Fibroblast of skin of abdomen (primary cell): Measurements from ENCODE around the gene PALD1.
"Not testable (repeated sequence)": the region's sequence is repeated elsewhere in the genome, so short reads cannot be mapped to it uniquely, and the experiment has no call there.

Source experiments
- DNase-seq: peaks from one replicate; pipeline ENCODE4 v3.0.0-alpha.2; 2013

Gene PALD1

DNA sequence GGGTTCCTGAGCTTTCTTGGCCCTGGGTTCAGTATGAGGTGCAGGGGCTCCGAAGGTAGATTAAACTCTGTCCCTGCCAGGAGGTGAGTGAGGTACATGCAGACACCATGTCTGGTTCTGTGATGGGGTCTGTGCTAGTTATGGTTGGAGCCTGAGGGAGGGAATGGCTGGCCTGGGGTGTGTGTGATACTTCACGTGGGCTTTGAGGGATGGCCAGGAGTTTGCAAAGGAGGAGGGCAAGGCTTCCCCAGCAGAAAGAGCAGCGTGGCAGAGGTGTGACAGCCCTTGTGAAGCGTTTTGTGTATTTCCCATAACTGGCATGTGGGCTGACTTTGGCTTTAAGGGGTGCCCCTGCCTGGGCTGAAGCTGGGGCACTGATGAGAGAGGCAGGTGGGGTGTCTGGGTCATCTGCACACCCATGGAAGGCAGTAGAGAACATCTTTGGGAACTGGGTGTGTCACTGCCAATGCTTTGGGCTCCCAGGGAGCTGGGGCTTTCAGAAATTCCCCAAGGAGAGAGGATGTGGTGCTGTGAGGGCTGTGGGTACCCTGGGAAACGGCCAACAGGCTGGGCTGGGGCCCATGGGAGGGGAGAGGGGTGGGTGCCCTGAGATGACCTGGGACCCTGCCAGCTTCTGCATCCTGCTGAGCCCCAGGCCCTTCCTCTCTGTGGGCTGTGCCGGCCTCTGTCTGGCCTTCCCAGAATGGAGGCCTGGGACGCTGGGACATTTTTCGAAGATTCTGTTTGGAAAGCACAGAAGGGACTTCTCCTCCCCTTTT lies 4.6 kb downstream of the PALD1 start:
- DNase-seq: no peak

DNA sequence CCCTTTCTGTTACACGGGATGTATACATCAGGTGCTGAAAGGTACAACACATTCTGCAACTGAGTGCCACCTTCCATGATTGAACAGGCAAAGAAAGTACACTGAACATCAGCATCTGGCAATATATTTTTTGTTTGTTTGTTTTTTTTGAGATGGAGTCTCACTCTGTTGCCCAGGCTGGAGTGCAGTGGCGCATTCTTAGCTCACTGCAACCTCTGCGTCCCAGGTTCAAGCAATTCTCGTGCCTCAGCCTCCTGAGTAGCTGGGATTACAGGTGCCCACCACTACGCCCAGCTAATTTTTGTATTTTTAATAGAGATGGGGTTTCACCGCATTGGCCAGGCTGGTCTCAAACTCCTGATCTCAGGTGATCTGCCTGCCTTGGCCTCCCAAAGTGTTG lies 5.3 kb downstream of the PALD1 start:
- not testable (repeated sequence) for DNase-seq

DNA sequence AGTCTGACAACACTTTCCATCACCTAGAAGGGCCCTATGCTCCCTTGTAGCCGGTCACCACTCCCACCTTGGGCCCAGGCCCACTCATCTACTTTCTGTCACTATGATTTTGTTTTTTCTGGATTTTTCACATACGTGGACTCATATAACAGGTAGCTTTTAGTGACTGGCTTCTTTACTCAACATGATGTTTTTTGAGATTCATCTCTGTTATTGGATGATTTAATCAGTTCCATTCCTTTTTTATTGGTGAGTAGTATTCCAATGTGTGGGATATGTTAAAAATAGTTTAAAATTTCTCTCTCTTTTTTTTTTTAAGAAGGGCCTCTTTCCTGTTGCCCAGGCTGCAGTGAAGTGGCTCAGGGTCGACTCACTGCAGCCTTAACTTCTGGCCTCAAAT lies 9.3 kb downstream of the PALD1 start:
- DNase-seq: no peak

DNA sequence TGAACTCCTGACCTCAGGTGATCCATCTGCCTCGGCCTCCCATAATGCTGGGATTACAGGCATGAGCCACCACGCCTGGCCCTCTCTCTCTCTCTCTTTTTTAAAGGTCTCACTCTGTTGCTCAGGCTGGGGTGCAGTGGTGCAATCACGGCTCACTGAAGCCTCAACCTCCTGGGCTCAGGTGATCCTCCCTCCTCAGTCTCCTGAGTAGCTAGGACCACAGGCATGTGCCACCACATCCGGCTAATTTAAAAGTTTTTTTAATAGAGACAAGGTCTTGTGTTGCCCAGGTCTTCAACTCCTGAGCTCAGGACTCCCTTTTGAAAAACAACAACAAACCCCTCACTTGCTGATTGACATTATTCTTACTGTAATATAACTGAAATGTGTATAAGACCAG lies 11.6 kb downstream of the PALD1 start:
- no peak for DNase-seq

DNA sequence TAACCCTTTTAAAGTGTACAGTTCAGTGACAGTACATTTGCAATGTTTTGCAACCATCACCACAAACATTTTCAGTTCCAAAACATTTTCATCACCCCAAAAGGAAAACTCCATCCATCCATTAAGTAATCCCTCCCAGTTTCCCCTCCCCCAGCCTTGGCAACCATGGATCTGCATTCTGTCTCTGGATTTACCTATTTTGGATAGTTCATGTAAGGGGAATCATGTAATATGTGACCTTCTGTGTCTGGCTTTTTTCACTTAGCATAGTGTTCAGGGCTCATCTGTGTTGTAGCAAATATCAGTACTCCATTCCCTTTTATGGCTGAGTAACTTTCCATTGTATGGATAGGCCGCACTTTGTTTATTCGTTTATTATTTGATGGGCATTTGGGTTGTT lies 13.0 kb downstream of the PALD1 start:
- no peak for DNase-seq

DNA sequence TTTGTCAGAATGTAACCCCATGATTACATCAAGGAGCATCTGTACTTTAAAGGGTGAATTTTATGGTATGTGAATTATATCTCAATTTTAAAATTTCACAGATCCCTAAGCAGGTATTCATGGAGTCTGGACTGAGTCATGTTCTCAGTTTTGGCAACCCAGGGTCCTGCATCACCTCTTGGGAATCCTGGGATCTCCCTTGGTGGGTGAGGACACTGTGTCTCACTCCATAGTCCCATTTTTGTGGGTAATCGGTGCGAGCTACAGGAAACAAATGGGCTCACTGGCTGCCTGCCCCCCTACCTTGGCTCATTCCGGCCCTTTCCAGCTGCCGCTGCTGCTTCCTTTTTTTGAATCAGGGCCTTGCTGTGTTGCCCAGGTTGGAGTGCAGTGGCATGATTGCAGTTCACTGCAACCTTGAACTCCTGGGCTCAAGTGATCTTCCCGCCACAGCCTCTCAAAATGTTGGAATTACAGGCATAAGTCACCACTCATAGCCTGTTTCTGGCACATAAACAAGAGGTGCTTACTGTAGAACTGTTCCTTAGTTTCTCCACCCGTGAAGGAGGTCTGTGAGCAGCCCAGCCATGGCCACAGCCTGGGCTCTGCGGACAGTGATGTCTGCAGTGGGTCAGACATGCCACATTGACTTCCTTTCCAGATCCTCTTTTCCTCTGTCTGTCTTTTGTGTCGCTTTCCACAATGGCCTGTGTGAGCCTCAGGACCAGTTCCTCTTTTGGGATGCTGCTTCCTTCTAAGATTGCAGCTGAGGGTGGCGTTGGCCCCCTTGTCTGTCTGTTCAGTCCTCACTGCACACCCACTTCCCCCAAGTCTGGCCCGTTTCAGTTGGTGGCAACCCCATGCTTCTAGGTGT lies 14.5 kb downstream of the PALD1 start:
- peak; percentile 38 for DNase-seq

DNA sequence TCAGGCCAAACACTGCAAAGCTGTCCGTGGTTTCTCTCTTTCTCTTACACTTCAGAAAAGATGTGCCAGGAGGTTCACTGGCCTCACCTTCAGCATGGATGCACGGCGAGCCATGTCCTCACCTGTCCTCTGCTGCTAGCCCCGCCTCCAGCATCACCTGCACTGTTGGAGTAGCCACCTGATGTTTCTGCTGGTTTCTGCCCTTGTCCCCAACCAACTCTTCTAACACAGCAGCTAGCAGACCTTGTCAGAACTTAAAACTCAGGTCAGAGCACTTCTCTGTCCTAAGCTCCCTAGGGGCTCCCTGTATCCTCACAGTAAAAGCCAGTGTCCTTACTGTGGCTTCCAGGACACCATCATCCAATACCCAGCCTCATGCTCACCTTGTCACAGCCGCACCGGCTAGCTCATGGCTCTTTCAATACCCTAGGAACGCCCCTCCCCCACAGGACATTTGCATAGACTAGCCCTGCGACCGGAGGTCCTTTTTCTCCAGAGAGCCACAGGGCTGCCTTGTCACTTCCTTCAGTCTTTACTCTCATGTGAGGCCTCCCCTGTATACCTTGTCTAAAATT lies 15.2 kb downstream of the PALD1 start:
- DNase-seq: no peak

DNA sequence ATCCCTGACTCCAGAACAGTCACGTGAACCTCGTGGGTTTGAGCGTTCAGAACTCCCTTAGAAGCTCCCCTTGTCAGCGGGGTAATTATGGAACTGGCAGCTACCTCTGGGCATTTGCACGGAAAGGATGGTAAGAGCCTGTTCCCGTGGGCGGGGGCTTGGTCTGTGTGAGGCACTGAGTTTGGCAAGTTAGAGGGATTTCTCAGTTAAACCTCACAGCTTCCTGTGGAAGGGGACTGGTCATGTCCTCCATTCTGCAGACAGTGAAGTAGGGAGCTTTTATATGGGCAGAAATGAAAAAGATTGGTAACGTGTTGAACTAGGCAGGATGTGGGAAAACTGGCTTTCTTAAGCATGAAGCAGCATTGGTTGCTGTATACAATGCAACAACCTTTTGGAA lies 16.0 kb downstream of the PALD1 start:
- no peak for DNase-seq

DNA sequence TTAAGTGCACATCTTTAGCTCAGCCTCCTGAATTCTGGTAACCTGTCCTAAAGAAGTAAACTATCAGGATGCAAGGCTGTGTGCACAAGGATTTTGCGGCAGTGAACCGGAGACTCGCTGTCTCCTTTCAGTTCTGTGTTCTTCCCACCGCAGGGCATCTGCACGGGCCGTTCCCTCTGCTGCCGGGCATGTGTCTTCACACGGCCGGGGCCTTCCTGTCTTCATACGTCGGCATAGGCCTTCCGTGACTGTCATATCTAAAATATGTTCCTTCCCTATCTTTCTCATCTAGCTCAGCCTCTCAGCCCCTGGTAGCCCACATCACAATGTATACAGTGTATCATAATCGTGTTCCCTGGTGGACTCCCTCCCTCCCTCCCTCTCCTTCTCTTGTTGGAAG lies 16.4 kb downstream of the PALD1 start:
- no peak for DNase-seq

DNA sequence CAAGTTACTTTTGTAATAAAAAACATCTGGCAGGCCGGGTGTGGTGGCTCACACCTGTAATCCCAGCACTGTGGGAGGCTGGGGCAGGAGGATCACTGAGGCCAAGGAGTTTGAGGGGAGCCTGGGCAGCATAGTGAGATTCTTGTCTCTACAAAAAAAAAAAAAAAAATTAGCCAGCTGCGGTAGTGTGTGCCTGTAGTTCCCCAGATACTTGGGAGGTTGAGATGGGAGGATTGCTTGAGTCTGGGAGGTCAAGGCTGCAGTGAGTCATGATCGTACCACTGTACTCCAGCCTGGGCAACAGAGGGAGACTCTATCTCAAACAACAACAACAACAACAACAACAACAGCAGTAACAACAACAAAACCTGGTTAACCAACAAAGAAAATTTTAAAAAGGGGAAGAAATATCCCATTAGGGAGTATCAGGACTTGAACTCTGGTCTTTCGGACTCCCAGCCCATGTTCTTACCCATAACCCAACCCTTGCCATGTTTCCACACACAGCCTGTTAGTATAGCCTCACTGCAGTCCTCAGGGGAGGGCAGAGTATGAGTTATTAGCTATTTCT lies 17.2 kb downstream of the PALD1 start:
- DNase-seq: no peak

DNA sequence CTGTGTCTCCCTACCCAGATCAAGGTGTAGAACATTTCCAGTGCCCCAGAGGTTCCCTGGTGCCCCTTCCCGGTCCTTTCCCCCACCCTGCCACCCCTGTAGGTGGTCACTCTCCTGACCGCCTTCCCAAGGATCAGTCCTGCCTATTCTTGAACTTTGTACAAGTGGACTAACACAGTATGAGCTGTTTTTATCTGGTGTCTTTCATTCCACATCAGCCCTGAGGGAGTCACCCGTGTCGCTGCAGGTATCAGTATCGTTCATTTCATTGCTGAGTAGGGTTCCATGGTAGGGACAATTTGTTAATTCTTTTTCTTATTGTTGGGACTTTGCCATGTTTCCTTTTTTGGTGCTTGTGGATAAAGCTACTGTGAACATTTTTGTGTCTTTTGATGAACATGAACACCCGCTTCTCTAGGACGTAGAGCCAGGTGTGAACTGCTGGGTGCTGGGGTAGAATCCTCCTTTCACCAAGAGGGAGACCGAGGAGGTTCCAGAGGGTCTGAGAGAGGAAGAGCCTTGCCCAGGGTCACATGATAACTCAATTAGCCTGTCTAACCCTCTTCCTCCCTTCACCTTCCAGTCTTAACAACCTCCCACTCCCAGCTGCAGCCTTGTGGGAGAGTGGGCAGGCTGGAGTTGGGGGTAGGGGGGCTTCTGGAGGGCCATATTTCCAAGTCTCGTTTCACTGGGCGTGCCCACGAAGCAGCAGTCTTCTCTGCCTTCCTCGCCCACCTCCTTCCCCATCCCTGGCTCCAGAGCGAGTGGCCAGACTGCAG lies 18.0 kb downstream of the PALD1 start:
- DNase-seq: no peak

DNA sequence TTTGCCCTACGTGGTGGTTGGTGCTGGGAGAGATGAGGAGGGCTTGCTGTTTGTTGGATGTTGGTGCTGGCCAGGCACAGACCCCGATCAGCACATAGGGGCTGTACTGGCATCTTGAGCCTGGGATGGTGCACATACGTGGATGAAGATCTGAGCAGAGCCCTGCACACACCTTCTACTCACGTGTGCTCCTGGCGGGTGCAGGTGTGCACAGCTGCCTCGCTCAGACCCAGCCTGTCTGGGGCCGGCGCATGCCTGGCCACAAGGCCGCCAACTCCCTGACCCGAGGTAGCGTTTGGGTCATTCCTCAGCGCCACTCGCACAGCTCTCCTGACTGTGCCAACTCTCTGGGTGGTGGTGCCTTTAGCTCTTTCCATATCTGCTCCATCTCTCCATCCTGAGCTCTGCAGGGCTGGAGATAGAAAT lies 18.6 kb downstream of the PALD1 start:
- no peak for DNase-seq

DNA sequence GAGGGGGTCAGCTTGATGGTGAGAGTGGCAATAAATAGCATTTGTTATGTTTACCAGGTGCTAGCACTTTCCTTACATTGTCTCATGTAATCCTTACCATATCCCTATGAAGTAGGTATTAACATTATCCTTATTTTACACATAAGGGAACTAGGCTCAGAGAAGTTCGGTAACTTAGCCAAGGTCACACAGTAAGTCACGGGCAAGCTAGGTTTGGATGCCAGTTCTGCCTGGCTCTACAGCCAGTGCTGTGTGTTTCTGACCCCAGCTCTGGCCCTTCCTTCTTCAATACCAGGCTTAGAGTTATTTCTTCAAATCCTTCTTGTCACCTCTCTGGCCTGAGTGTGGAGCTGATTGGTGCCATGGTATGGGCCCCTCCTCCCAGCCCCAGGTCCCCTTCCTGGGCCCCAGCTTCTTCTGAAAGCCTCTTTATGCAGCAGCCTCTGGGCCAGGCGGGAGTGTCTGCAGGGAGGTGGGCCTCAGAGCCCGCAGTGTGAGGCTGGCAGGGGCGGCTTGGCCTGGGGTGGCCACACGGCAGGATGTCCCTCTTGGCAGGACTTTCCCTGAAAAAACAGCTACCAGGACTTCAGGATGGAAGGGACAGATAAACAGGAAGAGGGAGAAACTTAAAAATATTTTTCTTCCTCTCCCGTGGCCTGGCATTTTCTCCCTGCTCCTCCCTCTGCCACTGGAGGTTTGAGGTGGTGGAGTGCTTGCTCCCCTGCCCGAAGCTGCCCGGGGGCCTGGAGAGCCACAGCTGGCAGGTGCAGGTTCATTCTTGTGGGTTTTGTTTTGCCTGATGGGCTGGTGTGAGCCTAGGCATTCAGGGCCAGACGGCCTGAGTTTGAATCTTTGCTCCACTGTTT lies 20.6 kb downstream of the PALD1 start:
- DNase-seq: no peak

DNA sequence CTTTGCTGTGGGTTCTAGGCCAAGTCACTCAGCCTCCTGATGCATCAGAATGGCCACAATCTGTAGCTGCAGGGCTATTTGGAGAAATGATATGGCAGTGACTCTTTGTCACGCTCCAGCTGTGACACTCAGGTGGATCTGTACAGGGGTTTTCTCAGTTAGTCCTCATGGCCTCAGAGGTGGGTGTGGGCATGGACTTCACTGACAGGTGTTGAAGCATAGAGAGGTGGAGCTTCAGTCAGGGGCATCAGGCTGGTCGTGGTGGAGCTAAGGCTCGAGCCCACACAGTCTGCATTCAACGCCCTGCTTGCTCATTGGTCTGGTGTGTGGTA lies 21.2 kb downstream of the PALD1 start:
- DNase-seq: no peak

DNA sequence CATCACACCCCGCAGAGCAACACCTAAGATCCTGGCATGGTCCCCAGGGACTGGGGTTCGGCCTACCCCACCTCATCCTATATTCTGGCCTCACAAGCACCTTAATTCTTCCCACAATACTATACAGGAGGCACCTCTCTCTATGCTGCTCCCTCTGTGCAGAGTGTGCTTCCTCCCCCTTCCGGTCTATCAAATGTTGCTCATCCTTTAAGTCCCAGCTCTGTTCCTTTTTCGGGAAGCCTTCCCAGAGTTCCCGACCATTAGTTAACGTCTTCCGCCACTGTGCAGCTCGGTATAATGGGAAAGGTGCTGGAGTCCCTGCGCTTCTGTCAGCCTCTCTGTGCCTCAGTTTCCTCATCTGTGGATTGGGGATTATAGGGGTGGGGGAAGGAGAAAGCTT lies 21.8 kb downstream of the PALD1 start:
- DNase-seq: no peak

DNA sequence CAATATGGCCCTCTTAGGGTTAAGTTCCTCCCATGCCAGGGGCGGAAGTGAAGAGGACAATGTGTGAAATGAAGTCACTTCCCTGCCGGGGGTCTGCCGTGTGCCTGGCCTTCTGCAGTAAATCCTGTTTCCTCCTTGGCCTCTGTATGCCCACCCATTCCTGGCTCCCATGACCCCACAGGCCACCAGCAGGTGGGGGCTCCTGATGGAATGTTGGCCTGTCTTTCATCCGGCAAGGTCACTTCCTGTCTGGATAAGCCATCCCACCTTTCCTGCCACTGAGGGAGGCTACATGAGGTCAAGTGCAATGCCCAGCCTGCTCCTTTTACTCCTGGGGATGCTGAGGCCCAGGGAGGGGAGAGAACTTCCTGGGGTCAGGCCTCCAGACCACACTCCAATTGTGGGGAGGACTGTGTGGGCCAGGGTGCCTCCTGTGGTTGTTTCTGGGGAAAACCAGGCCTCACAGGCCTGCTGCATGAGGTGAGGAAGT lies 22.3 kb downstream of the PALD1 start:
- DNase-seq: no peak

DNA sequence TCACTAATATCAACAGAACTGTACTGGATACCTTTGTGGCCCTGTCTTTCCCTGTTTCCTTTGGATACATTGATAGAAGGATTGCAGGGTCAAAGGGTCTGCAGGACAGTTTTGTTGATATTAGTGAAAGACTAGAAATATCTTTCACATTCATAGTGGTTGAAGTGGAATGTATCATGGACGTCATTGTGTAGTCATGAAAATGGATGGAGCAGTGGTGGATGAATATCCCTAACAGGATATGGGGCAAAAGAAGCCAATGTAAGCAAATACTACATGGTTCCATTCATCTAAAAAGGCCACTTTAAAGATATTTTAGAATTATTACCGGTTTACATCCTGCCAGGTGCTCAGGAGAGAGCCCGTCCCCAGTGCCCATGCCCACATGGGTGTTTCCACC lies 23.8 kb downstream of the PALD1 start:
- DNase-seq: no peak

DNA sequence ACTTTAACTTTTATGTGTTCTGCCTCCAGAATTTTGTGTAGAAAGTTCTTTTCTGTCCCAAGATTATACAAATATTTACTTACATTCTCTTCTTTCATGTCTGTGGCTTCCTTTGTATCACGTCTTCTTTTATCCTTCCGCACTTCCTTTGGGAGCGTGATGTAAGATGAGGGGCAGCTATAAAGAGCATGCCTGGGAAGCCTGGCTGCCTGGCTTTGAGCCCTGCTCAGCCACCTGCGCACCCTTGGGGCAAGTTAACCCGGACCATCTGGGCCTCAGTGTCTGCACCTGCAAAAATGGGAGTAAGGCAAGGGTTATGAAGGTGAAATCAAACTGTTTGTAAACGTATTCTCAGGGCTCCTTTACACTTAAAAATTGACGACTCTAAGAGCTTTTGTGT lies 25.2 kb downstream of the PALD1 start:
- no peak for DNase-seq

DNA sequence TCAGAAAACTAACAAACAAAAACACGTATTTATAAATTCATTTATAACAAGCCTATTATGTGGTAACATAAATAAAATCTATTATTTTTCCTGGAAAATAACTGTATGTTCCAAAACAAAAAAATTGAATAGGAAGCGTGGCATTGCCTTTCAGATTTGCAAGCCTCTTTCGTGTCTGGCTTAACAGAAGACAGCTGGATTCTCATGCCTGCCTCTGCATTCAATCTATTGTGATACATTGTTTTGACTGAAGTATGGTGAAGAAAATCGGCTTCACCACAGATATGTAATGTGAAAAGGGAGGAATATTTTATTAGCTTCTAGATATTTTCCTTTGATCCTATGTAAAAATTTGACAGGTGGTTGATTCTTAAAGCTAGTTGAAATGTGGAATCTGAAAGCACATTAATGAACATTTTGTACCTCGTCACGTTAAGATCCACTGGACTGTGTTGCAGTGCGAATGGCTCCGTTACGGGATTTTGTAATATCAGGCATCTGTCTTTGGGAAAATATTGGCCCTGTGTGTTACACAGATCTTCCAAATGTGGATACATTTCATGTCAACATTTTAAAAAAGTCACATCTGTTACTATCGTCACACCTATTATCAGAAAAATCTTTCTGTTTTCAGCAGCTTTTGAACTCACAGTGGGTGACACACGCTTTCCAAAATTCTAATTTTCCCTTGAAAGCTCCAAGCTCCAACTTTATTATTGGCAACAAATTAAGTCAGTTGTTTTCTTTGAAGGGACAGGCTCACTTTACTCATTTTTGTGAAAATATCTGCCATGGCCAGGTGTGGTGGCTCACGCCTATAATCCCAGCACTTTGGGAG lies 26.2 kb downstream of the PALD1 start:
- DNase-seq: no peak

DNA sequence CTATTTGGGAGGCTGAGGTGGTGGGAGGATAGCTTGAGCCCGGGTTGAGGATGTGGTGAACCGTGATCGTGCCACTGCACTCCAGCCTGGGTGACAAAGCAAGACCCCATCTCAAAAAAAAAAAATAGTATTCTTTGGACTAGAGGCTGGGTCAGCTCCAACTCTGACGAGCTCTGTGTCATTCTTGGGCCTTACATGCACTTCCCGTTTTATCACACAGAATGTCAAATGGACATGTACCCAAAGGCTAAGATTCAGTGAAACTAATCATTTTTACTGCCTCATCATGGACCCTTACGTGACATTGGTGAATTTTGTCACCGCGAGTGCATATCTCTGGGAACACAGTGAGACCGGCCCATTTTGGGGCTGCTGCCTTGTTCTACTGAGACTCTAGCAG lies 27.3 kb downstream of the PALD1 start:
- no peak for DNase-seq

DNA sequence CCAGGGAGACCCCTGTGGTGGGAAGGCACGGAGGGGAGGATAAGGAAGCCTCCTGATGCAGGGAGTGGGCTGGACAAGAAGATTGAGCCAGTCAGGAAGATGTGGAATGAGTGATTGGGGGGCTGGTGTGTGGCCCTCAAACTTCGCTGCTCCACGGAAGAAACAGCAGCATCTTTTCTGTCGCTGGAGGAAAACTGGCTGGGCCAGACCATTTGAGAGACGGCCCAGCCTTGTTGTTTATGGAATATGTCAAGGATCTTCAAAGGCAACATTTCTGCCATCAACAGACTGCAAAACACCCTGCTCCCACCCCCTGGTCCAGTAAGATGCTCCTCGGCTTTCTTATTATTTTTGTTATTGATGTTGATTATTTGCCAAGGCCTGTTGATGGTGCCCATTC lies 29.4 kb downstream of the PALD1 start:
- DNase-seq: no peak
